SH-SY5Y (cell line): Measurements from ENCODE around the gene LMO2.

Experiments
- GATA2 ChIP-seq: IDR thresholded peaks from 2 replicates; pipeline ENCODE4 v1.6.1; 2011; ENCODE audit warnings: mild to moderate bottlenecking, low read depth, low read length
- GATA3 ChIP-seq: IDR thresholded peaks from 2 replicates; pipeline ENCODE4 v1.6.1; 2011; ENCODE audit warnings: low read depth, mild to moderate bottlenecking, low read length, moderate library complexity

LMO2 gene

DNA sequence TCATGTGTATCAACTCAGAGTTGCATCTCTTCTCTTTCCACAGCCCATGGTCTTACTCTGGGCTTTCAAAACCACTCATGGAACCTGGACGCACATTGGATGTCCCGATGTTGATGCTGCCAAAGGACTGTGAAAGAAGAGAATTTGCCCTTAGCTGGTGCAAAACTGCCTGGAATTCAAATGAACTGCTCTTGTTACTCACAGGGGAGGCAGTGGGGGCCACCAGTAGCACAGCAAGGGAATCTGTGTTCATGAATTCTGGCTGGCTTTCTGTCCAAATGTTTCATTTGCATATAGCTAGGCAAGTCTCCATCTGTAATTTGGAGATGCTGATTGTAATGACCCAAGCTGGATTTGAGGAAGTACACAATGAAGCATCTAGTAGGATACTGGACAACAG lies 24.9 kb downstream of the LMO2 start:
- no peak for TF ChIP-seq GATA3
- no peak for TF ChIP-seq GATA2

DNA sequence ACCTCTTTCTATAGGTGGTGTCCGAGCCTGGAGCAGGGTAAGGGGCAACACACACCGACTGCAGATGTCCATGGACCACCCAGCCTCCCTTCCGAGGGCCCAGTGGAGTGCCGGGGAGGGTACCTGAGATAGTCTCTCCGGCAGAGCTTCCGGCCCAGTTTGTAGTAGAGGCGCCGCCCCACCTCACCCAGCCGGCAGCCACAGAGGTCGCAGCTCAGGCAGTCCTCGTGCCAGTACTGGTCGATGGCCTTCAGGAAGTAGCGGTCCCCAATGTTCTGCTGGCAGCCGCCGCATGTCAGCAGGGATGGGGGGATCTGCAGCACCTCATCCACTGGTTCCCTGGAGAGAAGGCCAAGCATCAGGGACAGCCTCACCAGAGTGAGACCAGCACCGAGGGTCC lies 27.4 kb downstream of the LMO2 start:
- TF ChIP-seq GATA2 = no peak
- TF ChIP-seq GATA3 = no peak

DNA sequence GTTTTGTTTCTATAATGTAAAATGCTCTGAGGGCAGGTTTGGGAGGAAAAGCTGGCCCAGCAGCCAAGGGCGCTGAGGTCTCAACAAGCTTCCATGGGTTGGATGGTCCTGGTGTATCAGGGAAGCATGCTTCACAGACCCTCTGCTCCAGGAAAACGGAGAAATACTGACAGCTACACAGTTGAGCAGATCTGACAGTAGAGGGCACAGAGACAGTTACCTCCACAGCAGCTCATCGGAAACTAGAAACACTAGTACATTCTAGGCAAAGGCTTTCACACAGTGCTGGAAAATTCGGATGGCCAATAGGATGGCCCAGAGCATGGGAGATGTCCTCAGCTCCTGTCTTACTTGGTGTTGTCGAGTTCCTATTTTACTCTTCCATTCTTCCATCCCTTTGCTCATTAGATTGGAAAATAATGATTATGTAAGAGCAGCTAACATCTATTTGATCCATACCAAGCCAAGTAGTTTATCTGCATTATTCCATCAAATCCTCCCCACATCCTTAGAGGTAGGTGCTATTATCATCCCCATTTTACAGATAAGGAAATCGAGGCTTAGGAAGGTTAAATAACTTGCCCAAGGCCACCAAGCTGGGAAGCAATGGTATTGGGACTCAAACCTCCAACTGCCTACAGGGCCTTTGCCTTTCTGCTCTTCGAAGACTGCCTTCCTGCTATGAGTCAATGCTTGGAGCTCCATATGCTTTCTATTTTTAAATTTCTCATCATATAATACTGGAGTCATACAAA lies 28.3 kb downstream of the LMO2 start:
- no peak for TF ChIP-seq GATA3
- TF ChIP-seq GATA2 = no peak

- TF ChIP-seq GATA2 (no peak), GATA3 (no peak)
These were observed 29.8 kb downstream of the LMO2 start for GRCh38 chr11:33861941-33862589.

DNA sequence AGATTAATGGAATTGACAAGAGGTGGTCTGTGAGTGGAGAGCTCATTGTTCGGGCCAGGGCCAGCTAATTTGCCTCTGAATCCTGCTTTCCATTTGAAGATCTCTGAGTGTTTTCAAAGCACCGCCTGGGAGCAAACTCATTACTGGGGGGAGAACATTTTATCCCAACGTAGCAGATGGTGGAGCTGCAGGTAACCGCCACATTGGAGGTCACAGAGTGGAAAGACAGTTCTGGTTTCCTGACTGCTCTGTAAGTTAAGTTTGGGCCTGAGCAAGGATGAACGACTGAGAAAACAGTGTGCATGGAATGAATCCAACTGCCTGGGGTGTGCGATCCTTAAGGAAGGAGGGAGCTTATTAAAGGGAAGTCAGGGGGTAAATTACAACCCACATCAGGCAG lies 30.5 kb downstream of the LMO2 start:
- TF ChIP-seq GATA3 (no peak), GATA2 (no peak)

DNA sequence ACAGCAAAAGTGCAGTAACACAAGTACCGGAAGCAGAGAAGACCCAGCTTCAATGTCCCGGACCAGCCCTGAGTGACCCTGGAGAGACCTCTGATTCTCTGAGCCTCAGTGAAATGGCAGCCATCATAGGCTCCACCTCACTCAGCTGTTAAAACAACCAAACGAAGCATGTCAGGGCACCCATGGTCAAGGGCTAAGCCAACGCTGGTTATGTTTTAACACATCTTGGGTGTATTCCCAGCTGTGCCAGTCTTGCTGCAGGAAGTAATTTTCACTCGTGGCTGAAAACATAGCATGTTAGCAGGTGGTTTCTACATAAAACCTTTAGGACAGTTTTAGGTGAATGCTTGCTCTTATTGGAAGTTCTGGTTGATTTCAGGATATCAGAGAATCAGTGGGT lies 30.9 kb downstream of the LMO2 start:
- TF ChIP-seq GATA3 = no peak
- no peak for TF ChIP-seq GATA2

GRCh38 chr11:33859306-33859705 lies 32.6 kb downstream of the LMO2 start:
- TF ChIP-seq GATA2 (no peak), GATA3 (no peak)

- TF ChIP-seq GATA2 (no peak), GATA3 (no peak)
These were observed 33.9 kb downstream of the LMO2 start for GRCh38 chr11:33857933-33858371.

GRCh38 chr11:33855500-33855899 lies 36.4 kb downstream of the LMO2 start:
- TF ChIP-seq GATA2 = no peak
- TF ChIP-seq GATA3 = no peak

GRCh38 chr11:33848717-33849390 lies 43.0 kb downstream of the LMO2 start:
- TF ChIP-seq GATA3 (no peak), GATA2 (no peak)

DNA sequence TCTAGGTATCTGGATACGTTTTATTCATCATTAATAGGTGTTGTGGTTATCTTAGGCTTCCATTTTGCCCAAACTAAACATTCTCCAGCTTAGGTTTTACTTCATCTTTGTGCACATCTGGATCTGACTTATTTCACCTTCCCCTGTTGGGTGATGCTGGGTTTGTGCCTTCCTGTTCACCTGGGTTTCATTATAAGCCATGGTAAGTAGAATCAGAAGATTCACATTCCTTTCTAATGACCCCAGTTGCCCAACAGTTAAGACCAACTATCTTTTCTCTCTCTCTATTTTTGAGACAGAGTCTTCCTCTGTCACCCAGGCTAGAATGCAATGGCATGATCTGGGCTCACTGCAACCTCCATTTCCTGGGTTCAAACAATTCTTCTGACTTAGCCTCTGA lies 44.6 kb downstream of the LMO2 start:
- TF ChIP-seq GATA3 = no peak
- no peak for TF ChIP-seq GATA2

- TF ChIP-seq GATA3 (no peak), GATA2 (no peak)
These were observed 47.6 kb downstream of the LMO2 start for GRCh38 chr11:33844236-33844635.

DNA sequence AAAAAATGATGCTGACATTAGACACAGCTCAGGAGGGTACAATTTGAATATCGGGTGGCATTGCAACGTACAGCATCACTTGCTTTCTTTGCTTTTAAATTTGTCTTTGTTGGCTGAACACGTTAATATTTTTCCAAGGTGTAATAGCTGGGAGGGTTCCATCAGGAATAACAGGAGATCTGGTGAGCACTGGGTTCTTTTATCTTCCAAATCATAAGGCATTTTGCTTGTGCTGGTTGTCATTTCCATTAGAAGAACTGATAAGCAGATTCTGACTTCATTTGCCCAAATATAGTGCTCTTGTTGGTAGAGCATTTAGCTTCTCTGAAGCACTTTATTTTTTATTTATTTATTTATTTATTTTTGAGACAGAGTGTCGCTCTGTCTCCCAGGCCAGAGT lies 48.9 kb downstream of the LMO2 start:
- TF ChIP-seq GATA3 (peak; percentile 80), GATA2 (peak; percentile 56; the same call in 1 of the 2 replicates)

GRCh38 chr11:33842236-33842915 lies 49.5 kb downstream of the LMO2 start:
- TF ChIP-seq GATA3 (no peak), GATA2 (no peak; the same call in 1 of the 2 replicates)
